Activated CD8-positive, alpha-beta memory T cell treated with anti-CD3 and anti-CD28 coated beads, Interleukin-2, amount 50 U/mL, for 24 hours (primary cell): ENCODE results near the gene PDE4A.

Experiments
- DNase-seq: peaks from one replicate; pipeline ENCODE4 v3.0.0-alpha.2; 2020; ENCODE audit errors: extremely low read depth

The PDE4A gene

GRCh38 chr19:10510301-10510802 lies 90.0 kb downstream of the PDE4A start:
- DNase-seq: no peak

GRCh38 chr19:10513223-10513622 lies 92.9 kb downstream of the PDE4A start:
- no peak for DNase-seq

GRCh38 chr19:10514211-10515145 lies 94.1 kb downstream of the PDE4A start:
- DNase-seq: no peak

- no peak for DNase-seq
Observed at GRCh38 chr19:10516064-10516385, 95.7 kb downstream of the PDE4A start.

- no peak for DNase-seq
Observed at GRCh38 chr19:10516671-10517286, 96.4 kb downstream of the PDE4A start.

- DNase-seq: no peak
Observed at GRCh38 chr19:10517361-10517759, 97.0 kb downstream of the PDE4A start, which contains the start of gene S1PR5. Gene S1PR5 (minus strand): TSS chr19:10517447. CDS start chr19:10515011, 2,436 bp downstream.

GRCh38 chr19:10517760-10518443 lies 97.6 kb downstream of the PDE4A start:
- DNase-seq: no peak

GRCh38 chr19:10518444-10519361 lies 98.4 kb downstream of the PDE4A start:
- DNase-seq: no peak
